Stimulated activated CD4-positive, alpha-beta T cell treated with anti-CD3 and anti-CD28 coated beads, Interleukin-4, amount 100 ng/mL, for 48 hours (primary cell): Measurements from ENCODE around the gene GNAL.

Source experiments
- DNase-seq, 2 donors: peaks; one replicate each; pipeline ENCODE4 v3.0.0-alpha.2; 2020; ENCODE audit warnings: low read depth in 2 of 2

GNAL gene

GRCh38 chr18:11724781-11725180 lies 35.7 kb downstream of the GNAL start:
- no peak for DNase-seq

GRCh38 chr18:11726556-11726955 lies 37.5 kb downstream of the GNAL start:
- DNase-seq = no peak

- no peak for DNase-seq
These were observed 39.2 kb downstream of the GNAL start for GRCh38 chr18:11728249-11728648.

GRCh38 chr18:11729556-11729955 lies 40.5 kb downstream of the GNAL start:
- no peak for DNase-seq

GRCh38 chr18:11733031-11733430 lies 44.0 kb downstream of the GNAL start:
- peak; percentile 58 to 72 for DNase-seq

- no peak for DNase-seq
These were observed 47.6 kb downstream of the GNAL start for GRCh38 chr18:11736656-11737055.

GRCh38 chr18:11739893-11740292 lies 50.8 kb downstream of the GNAL start:
- DNase-seq = no peak

GRCh38 chr18:11740461-11740860 lies 51.4 kb downstream of the GNAL start:
- DNase-seq = no peak

- no peak for DNase-seq
These were observed 52.6 kb downstream of the GNAL start for GRCh38 chr18:11741505-11742145.

- no peak for DNase-seq
These were observed 56.5 kb downstream of the GNAL start for GRCh38 chr18:11745521-11745920.

- no peak for DNase-seq
These were observed 58.2 kb downstream of the GNAL start for GRCh38 chr18:11747286-11747685.

- no peak for DNase-seq
These were observed 58.7 kb downstream of the GNAL start for GRCh38 chr18:11747731-11748130.

GRCh38 chr18:11749305-11749704 lies 60.2 kb downstream of the GNAL start:
- DNase-seq = no peak

GRCh38 chr18:11750171-11750570 lies 61.1 kb downstream of the GNAL start:
- no peak for DNase-seq

GRCh38 chr18:11750581-11751310 lies 61.7 kb downstream of the GNAL start:
- DNase-seq = no peak

GRCh38 chr18:11751341-11752115 lies 62.5 kb downstream of the GNAL start:
- DNase-seq = no peak

- DNase-seq = no peak
These were observed 63.2 kb downstream of the GNAL start for GRCh38 chr18:11752116-11752911.

- DNase-seq = no peak
These were observed 65.9 kb downstream of the GNAL start for GRCh38 chr18:11754979-11755378.

- DNase-seq = no peak
These were observed 68.1 kb downstream of the GNAL start for GRCh38 chr18:11757084-11757590.

- no peak for DNase-seq
These were observed 70.4 kb downstream of the GNAL start for GRCh38 chr18:11759456-11759855.

GRCh38 chr18:11760498-11761167 lies 71.6 kb downstream of the GNAL start:
- no peak for DNase-seq
